ENCODE data around the gene TNFRSF18.

TNFRSF18 gene

DNA sequence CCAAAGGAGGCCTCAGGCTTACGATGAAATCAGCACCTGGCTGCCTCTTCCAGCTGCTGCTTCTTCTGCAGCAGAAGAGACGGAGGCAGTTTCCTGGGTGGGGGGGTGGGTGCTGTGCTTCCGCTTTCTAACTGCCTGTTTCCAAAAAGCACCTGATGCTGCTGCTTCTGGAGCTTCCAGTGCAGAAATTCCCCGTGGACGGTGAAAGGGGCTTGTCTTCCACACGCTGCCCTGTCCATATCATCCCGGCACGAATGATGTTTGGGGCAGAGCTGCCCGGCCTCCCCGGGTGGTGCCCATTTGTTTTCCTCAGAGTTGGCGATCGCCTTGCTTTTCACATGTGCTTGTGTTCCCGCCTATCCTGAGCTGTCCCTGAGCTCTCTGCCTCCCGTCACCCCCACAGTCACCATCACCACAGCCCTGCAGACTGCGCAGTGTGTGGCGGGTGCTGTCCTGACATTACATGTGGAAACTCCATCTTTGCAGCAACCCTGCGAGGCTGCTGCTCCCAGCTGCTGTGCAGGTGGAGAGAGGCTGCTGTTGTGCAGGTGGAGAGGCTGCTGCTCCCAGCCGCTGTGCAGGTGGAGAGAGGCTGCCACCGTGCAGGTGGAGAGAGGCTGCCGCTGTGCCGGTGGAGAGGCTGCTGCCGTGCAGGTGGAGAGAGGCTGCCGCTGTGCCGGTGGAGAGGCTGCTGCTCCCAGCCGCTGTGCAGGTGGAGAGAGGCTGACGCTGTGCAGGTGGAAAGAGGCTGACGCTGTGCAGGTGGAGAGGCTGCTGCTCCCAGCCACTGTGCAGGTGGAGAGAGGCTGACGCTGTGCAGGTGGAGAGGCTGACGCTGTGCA lies 30.9 kb downstream of the TNFRSF18 start:
- DNase-seq = no peak

DNA sequence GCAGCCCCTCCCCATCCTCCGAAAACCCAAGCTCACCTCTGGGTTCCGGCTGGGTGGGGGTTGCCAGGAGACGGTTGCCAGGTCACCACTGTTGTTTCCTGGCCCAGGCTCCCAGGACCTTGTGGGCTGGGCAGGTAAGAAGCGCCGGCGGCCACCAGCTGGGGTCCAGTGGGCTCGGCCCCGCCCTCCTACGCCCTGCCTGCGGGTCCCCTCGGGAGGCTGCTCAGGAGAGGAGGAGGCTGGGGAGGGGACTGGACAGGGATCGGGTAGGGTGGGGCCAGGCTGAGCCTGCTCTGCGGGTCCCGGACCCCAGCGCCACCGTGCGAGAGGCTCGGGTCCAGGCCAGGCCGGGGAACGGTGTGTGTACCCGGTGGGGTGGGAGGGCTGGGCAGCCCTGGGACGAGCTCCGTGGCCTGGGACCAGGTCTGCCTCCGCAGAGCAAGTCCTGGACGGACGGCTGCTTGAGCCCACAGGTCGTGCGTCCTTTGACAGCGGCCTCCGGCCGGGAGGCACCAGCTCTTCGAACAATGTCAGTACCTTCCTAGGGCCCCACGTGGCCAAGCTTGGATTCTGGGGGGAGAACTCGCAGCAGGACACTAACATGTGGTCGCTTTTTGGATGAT lies 32.5 kb downstream of the TNFRSF18 start, which contains the start of gene TTLL10:
Gene TTLL10 (plus strand): TSS at position 88 of the 623 bp plus-strand sequence. CDS start 5,336 bp downstream, outside the sequence.
- DNase-seq = no peak

DNA sequence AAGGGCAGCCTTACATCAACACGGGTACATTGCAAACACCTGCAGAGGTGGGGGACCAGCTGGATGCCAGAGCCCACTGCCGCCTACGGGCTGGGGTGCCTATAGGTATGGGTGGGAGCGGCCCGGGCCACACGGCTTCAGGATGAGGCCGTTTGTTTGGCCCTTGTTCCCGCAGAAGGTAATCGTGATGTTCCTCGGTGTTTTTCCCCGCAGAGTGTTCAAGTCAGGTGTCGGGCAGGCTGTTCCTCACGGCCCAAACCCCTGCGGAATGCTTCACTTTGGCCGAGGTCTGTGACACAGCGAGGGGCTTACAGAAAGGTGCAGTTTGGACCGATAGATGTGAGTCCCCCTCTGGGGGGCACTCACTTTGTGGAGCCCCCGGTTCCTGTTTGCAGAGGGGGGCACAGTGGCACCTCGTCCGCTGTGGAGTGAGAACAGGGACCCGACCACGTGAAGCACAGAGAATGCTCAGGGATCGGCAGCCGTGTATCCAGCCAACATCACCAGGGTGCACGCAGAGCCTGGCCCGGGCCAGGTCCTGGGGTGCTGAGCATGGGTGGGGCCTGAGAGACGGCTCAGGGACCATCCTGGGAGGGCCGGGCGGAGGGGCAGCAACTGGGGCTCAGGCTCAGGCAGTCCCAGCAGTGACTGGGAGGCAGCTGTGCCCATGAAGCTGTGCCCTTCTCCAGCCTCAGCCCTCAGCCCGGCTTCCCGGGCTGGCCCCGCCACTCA lies 33.2 kb downstream of the TNFRSF18 start:
- no peak for DNase-seq

DNA sequence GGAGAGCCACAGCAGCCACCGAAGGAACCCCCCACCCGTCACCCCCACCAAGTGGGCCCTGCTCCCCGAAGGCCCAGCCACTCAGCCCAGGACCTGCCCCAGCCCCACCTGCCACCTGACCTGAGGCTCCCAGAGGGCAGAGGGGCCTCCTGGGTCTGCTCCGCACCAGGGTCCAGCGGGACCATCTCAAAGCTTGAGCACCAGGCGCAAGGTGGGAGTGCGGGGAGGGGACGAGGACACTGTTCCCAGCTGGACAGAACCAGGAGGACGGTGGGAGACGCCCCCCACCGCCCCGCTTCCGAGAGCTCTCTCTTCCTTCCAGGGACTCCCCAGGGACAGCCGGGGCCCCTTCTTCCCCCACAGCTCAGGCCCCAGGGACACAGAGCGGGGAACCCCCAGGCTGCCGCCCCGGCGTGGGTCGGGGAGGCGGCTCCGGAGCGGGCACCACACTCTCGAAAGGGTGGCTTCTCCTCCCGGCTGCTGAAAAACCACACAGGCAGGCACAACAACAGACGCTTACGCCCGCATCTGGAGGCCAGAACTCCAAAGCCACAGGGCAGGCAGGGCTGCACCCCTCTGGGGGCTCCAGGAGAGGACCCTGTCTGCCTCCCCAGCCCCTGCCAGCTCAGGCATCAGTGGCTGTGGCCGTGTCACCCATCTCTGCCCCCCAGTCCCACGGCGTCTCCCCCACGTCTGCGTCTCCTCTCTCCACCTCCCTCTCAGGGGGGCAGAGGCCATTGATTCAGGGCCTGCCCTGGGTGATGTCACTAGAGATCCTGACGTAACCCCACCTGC lies 34.6 kb downstream of the TNFRSF18 start:
- no peak for DNase-seq

DNA sequence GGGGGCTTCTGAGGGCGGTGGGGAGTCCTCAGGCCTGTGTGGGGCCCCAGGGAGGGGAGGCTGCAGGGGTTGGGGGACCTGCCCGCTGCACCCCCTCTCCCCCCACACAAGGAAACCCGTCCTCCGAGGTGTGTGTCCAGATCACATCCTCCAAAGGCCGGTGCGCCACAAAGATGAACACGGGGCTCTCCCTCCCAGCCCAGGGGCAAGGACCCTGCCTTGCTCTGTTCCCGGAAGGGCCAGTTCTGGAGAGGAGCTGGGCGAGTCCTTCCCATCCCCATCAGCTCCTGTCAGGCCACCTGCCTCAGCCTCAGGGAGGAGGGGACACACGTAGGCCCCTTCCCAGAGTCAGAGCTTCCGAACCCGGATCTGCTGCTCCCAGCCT lies 35.2 kb downstream of the TNFRSF18 start:
- DNase-seq = no peak

DNA sequence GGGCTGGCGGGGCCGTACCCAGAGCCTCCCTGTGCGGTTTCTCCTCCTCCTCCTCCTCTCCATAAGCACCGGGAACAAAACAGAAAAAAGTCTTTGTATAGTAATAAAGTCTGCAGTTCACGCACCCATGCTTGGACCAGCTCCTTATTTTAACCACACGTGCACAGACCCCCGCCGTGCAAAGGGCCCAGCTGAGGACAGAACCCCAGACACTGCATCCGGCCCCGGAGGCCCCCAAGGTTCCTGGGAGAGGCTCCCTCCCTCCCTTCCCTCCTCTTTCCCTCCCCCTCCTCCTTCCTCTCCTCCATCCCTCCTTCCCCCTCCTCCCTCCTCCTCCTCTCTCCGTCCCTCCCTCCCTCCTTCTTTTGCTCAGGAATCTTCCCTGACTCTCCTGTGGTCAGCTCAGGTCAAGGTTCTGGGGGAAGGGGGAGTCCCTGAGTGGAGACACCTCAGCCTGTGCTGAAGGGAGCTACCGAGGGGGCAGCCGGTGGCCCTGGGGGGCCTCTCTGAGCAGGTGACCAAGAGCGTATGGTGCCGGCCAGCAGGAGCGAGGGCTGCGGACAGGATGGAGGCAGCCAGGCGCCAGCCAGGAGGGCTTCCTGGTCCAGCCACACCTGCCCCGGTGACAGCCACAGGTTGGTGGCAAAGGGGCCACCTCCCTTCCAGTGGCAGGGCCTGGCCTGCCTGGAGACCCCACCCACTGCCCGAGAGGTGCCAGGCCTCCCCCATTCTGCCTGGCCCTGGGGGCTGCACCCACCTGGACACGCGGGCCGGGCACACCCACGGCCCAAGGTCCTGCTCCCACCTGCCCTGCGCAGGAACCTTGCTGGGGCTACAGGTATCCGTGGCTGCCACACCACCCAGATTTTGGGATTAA lies 35.9 kb downstream of the TNFRSF18 start:
- no peak for DNase-seq

DNA sequence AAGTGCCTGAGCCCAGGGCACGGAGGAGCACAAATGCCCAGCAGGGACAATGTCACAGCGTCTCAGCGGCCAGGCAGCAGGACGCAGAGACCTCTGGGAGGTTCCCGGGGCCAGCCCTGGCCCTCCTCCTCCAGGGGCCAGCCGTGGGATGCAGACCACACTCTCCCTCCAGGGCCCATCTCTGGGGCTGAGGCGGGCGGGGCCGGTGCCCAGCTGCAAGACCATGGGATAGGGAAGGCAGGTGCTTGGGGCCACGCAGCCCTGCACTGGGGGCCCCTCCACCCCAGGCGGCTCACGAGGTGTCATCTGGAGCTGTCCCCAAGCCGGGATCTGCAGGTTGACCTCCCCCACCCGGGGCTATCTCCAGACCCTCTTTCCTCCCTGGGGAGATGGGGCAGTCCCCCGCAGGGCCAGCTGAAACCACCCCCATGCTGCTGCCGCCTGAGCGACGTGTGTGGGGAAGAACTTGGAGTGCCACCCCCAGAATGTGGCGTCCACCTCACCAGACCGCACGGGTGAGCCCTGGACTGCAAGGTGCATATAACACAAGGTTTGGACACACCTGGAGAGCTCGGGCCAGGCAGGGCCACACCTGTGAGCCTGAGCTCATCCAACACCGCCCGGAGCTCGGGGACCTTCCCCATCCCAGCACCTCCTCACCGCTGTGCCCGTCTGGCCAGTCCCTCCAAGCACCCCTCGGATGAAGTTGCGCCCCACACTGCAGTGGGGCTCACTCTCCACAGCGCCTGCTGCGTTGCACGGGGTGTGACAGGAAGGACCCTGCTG lies 36.8 kb downstream of the TNFRSF18 start:
- no peak for DNase-seq

DNA sequence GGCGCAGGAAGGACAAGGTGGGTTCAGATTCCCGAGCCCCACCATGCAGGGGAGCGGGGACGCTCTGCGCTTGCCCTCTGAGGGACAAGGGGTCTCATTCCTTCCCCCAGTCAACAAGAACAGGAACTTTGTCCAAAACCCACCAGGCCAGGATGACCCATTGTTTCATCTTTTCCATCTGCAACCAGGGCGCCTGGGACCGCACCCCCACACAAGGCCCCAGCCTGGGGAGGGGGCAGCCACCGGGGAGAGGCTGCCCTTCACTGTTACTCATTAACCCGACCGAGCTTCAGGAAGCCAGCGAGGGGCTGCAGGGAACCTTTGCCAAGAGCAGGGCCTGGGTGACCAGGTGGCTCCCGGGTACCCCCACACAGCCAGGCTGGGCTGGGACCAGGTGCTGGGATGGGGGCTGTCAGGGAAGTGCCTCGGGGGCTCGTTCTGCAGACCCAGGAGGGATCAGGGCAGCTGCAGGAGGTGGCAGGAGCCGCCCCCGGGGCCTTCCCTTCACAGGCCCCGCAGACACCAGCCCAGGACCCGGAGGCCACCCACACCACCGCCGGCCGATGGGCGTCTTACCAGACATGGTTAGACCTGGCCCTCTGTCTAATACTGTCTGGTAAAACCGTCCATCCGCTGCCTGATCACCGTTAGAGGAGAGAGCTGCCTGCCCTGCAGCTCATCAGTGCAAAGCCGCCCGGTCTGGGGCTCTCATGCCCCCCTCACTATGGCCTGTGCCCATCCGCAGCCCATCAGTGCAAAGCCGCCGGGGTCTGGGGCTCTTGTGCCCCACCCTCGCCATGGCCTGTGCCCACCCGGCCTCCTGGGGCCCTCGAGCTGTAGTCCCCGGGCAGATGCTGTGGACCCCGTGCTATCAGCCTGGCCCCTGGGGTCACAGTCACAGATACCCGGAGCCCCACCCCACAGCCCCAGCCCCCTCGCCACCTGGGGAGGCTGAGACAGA lies 37.7 kb downstream of the TNFRSF18 start:
- no peak for DNase-seq

DNA sequence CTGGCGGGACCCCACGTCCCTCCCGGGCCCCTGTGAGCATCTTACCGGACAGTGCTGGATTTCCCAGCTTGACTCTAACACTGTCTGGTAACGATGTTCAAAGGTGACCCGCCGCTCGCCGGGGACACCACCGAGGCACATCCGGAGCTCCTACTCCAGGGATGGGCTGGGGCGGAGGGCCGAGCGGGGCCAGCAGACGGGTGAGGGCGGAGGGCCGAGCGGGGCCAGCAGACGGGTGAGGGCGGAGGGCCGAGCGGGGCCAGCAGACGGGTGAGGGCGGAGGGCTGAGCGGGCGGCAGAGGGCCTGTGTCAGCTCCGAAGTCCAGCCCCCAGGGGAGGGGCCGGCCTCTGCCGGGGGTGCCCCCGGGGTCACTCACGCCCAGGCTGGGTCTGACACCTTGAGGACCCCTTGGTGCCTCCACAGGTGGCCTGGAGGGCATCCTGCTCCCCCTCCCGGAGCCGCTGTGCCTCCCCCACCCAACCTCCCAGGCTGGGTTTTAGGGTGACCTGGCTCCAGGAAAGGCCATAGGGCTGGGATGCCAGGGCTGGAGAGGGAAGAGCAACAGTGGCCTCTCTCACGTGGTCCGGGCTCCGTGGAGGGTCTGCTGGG lies 38.4 kb downstream of the TNFRSF18 start:
- no peak for DNase-seq

DNA sequence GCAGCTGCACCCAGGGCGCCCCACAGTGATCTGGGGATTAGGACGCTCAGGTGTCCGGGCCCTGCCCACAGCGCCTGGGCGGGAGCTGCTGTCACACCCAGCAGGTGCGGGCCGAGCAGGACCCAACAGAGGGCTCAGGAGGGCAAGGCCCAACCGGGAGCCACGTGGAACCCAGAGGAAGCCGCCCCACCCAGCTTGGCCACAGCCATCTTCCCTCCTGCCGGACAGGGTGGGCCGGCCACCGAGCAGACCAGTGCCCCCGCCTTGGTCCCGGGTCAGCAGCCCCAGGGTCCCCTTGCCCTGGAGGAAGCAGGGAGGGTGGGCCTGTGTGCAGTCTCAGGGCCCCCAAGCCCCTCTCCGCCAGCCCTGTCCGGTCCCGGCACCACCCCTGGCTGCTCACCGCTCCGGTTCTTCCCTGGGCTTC lies 39.0 kb downstream of the TNFRSF18 start:
- DNase-seq = no peak

DNA sequence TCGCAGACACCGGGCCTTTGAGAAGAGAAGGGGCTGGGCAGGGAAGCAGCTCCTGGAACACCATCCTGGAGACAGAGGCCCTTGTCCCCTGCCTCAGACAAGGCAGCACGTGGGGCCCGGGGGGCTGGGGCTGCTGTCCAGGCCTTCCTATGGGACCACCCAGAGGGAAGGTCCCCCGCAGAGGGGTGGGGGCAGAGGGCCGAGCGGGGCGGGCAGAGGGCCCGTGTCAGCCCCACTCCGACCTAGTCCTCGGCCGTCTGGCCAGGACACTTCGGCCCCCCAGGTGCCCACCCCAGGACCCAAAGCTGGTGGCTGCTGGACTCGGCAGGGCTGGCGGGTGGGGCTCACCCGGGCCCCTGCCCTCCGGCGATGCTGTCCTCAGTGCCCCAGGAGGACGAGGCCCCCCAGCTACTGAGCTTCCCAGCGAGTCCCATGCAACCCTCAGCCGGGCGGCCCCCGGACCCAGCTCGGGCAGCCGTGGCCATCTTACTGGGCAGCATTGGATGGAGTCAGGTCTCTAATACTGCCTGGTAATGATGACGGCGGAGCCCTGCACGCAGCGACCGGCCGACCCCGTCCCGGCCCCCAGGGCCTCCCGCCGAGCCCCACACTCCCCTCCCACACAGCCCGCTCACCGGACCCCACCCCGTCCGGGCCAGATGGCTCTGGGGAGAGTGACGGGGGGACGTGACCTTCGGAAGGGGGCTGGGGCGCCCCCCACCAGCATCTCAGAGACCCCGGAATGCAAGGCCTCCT lies 39.6 kb downstream of the TNFRSF18 start:
- no peak for DNase-seq

DNA sequence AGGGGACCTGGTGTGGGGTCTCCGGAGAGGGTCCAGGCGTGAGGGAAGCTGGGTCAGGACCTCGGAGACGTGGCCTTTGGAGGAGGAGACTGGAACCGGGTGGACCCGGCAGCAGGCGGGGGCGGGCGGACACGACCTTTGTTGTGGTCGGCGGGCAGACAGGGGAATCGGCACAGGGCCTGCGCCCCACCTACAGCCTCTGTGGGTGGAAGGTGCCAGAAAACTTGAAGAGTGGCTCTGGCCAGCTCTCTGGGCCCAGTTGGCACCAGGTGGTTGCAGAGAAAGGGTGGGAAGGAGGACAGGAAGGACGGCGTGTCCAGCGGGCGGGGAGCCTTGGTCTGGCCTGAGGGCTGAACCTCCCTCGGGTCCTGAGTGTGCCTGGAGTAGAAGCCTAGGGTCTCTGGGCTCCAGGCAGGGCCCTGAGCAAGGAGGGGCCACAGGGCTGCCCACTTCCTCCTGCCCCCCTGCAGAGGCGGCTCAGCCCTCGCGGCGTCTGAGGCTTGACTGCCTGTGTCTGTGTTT lies 40.4 kb downstream of the TNFRSF18 start:
- DNase-seq = no peak

DNA sequence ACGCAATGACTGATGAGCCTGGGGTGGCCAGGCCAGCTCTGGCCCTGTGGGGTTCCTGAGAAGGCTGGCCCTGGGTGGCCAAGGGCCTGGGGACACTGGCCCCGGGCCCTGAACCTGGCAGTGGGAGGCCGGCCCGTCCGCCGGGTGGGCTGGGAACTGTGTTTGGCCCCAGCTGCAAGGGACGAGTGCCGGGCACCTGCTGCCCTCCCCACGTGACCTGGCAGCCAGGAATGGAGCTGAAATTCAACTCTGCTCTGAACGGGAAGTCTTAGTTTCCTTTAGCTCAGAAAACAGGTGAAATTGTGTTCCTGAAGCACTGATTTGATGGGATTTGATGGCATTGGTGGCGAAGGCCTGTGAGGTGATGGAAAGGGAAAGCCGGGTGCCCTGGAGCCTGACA lies 40.9 kb downstream of the TNFRSF18 start:
- DNase-seq = no peak

DNA sequence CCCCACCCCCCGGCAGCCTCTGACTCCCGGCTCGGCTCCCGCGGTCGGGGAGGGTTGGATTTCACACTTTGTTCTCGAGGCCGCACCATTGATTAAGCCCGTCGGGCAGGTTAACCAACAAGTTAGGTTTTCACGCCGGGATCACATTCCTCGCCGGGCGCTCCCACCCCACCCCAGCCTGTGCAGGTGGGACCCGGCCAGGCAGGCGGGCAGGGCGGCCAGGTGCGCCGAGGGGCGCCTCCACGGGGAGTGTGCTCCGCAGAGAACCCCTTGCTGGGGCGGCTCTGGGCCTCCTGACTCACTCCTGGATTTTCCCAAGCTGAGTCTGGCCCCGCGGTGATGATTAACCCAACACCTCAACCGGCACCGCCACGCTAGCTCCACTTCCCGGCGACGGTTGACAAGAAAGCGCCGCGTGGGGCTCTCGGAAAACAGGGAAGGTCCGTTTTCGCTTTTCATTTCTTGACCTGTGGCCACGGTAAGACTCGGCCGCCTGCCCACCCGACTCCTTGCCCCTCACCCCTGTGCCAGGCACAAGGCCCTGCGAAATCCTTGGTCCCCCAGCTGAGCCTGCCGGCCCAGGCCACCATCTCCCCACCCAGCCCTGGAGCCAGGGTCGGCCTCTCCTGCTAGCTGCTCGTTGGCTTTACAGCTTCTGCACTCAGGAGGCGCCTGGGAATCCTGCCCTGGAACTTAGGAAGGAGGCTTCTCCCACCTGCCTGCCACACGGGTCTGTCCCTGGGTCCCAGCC lies 41.5 kb downstream of the TNFRSF18 start:
- DNase-seq = no peak

DNA sequence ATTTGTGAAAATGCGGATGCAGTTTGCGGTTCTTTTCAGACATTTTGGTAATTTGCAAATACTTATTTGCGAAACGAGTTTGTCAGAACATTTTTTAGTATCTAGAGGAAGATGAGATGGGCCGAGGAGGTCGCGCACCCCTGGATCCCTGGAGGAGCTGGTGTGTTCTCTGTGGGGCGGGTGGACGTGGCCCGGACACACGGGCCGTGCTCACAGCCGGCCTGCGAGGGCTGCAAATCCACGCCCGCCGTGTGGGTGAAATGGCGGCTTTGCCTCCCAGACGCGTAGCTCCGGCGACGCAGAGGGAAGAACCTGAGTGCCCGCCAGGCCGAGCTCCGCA lies 42.1 kb downstream of the TNFRSF18 start:
- no peak for DNase-seq

DNA sequence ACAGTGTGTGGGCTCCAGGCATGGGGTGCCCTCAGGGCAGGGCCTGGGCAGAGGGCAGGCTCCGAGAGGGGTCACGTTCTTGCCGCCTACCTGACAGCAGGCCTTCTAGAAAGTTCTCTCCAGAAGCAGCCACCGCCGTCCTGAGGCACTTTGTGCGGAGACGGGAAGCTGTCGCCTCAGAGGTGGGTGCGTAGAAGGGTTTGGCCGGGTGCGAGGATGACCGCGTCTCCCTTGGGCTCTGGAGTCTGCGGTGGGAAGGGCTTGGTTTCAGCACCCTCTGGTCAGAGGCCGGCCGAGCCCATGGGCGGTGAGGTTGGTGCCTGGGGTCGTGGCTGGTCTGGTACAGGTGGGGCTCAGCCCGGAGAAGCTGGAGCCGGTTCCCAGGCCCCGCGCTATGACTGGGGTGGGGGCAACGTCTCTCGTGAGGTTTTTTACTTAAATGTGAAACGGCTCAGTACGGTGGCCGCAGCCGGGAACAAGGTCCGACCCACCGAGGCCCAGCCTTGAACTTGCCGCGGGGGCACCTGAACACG lies 42.8 kb downstream of the TNFRSF18 start:
- DNase-seq = no peak
